Cerebellar nuclear complex (tissue), 1 donor: Measurements from ENCODE around the gene FBXO44.

Experiments used
- DNase-seq, 2 experiments: peaks; one replicate each; lab custom pipeline; 2025; lab: John Stamatoyannopoulos, UW

FBXO44 gene

GRCh38 chr1:11690397-11691301, 36.0 kb downstream of the FBXO44 start:
- no peak for DNase-seq

DNA sequence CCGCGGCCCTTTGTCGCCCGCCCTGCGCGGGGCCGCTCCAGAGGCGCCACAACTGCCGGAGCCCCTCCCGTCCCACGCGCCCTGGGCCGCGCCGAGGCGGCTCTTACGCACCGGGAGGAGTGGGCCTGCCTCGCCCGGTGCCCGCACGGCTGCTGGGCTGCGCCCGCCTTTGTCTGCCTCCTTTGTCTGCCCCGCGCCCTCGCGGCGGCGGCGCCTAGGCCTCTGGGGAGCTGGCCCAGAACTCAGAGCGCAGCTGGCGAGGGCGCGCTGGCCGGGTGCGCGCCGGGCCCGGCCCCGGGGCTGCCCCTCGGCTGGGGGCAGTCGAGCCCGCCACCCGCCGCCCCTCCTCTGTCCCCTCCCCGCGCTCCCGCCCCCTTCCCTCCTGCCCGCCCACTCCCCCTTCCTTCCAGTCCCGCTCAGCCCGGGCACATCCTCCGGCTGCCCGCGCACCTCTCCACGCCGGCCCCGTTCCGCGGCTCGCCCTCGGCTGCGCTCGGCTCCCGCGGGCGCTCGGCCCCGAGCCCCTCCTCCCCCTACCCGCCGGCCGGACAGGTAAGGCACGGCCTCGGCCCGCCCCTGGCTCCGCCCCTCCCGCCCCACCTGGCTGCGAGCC, 36.7 kb downstream of the FBXO44 start, which contains the start of gene DRAXIN:
Gene DRAXIN (plus strand): TSS at position 409 of the 613 bp plus-strand sequence. CDS start 14,549 bp downstream, outside the sequence.
- DNase-seq, result no peak

DNA sequence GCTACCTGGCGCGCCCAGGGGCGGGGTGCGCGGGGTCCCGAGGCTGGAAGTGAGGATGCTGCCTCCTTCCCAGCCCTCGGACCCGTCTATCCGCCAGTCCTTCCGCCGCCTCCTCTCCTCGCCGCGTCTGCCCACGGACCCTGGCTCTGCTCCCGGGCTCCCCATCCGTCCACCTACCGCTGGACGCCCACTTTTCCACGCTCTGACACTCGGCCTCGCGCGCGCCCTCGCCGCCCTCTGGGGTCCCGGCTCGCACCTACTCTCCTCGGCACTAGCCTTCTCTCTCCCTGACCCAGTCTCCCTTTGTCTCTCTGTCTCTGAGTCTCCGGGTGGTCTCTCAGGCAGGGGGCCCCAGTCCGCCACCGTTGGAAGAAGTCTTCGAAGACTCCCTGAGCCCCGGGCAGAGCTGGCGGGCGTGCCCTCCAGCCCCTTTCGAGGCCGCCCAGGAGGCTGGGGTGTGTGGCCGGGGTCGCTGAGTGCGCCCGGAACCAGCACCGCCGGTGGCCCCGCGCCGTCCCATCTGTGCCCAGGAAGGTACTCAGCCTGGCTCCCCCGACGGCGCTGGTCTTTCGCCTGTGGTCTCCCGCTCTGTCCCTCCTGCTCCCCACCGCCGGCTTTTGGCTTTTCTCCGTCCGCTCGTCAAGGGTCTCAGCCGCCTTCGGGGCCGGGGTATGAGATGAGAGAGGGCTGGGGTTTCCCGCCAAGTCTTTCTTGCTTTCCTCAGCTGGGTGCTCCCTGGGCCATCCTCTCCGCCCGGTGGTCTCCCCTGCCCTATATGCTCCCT, 37.4 kb downstream of the FBXO44 start:
- no peak for DNase-seq

DNA sequence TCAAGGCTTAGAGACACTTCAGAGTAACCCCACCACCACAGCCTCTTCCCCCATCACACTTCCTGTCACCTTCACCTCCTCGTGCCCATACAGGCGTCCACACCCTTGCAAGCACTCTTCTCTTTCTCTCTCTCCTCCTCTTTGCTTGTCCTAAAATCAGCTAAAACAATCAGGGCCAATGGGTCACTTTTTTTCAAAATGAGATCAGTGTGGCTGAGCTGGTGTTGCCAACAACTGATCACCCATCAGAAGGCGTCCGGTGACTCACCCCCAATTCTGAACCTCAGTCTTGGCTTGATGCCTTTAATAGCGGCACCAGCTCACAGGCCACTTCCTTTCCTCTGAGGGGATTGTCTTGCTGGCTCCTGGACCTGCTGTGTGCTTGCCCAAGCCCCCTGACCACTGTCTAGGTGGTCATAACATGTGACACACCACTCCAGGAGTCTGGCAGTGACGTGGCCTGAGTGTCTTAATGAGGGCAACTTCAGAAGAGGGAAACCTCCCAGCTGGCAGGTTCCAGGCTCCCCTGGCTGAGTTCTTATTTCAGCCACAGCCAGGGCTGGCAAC, 38.4 kb downstream of the FBXO44 start:
- DNase-seq, result no peak

DNA sequence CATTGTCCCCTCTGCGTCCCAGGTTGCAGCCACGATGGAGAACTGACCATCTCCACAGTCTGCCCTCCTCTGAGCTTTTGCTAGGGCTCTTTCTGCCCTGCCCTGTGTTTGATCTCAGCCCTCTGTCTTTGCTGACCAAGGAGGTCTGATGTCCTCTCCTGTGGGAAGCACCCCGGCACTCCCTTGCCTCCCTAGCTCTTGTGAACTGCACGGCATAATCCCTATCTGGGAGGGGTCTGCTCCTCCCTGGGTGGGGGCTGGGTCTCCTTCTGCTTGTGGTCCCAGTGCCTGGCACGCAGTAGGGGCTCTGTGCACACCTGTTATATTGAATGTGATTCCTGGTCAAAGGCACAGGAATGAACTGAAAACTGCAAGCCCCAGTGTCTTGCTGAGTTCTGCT, 39.2 kb downstream of the FBXO44 start:
- no peak for DNase-seq

DNA sequence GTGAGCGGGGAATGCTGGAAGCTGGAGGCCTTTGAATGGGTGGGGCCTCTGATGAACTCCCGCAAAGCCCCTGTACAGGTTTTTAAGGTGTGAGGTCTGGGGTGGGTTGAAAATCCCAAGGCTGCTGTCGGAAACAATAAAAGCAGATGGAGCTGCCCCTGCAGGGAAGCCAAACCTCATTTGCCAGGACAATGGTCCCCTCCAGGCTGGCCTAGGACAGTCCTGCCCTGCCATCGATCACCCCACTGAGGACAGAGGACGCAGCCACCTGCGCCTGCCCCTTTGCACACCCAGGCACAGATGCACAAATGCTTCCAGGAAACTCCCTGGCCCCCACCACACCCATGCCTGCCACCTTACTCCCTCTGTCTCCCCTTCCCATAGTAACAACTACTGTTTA, 41.2 kb downstream of the FBXO44 start:
- no peak for DNase-seq

DNA sequence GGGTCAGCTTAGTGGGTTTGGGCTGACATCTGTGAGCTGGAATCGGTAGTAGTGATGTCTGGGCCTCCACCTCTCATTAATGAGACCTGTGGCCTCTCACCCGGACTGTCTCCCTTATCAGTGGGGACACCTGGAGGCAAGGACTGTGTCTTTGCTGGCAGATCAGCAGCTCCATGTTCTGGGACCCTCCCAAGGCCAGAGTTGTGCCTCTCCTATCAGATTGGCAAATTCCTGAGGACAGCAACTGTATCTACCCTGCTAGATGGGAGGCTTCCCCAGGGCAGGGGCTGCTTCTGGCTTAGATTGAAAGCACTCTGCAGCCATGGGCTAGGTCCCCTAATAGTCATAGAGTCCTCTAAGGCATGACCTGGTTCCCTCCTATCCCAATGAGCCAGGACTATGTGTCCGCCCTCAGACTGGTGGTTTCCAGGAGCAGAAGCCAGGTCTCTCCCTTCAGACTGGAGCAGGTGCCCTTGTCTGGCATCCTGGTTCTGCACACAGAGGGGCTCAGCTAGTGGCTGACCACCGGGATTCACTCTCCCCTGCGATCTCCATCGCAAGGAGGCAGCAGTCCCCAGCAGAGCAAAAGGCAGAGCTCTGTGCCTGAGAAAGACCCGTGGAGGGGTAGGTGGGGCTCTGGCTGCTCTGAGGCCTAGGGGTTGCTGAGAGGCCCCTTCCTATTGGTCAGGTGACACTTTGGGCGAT, 42.7 kb downstream of the FBXO44 start:
- no peak for DNase-seq

- no peak for DNase-seq
Observed at GRCh38 chr1:11697893-11698210, 43.2 kb downstream of the FBXO44 start.

GRCh38 chr1:11700601-11701467, 46.2 kb downstream of the FBXO44 start:
- DNase-seq, result no peak

DNA sequence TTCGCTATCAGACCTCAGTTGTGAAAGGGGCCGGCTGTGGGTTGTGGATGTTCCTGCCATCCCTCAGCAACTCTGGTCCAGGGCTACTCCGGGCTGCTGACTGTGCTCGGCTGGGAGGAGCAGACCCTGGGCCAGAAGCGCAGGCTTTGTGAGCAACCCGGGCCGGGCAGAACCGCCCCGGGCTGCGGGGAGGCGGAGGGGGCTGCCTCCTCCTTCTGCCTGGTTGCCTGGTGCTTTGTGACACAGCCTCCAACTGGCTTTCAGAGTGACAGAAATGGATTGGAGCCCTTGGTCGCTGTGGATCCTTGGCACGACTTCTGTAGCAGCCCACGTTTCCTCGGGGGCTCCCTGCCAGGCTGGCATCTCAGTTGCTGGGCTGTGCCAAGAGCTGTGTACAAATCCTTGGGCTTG, 46.9 kb downstream of the FBXO44 start:
- DNase-seq, result peak; percentile 40 to 75

GRCh38 chr1:11701981-11702803, 47.5 kb downstream of the FBXO44 start:
- DNase-seq, result no peak

- no peak for DNase-seq
Observed at GRCh38 chr1:11703357-11704193, 48.9 kb downstream of the FBXO44 start.

- DNase-seq, result no peak
Observed at GRCh38 chr1:11704194-11704529, 49.5 kb downstream of the FBXO44 start.

GRCh38 chr1:11704691-11705475, 50.2 kb downstream of the FBXO44 start:
- DNase-seq, result no peak

GRCh38 chr1:11705596-11705995, 50.9 kb downstream of the FBXO44 start:
- DNase-seq, result no peak

DNA sequence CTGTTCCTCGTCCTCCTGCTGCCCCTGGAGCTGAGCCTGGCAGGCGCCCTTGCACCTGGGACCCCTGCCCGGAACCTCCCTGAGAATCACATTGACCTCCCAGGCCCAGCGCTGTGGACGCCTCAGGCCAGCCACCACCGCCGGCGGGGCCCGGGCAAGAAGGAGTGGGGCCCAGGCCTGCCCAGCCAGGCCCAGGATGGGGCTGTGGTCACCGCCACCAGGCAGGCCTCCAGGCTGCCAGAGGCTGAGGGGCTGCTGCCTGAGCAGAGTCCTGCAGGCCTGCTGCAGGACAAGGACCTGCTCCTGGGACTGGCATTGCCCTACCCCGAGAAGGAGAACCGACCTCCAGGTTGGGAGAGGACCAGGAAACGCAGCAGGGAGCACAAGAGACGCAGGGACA, 51.6 kb downstream of the FBXO44 start:
- no peak for DNase-seq

GRCh38 chr1:11707621-11708276, 53.1 kb downstream of the FBXO44 start:
- DNase-seq, result no peak
